HG03469 (cell line): ENCODE measurements around the gene TADA3.
"Not testable (repeated sequence)": the region's sequence is repeated elsewhere in the genome, so short reads cannot be mapped to it uniquely, and the experiment has no call there.

Source experiments
- ATAC-seq: cut with Tn5 transposase; IDR thresholded peaks from one replicate; pipeline ENCODE4 v1.9.1; 2021; ENCODE audit warnings: mild to moderate bottlenecking, moderate library complexity, moderate number of reproducible peaks; ENCODE audit not compliant: unreplicated experiment

The TADA3 gene

GRCh38 chr3:9785602-9786001, 6.7 kb downstream of the TADA3 start:
- no peak for ATAC-seq

GRCh38 chr3:9784965-9785364, 7.3 kb downstream of the TADA3 start:
- ATAC-seq: no peak

DNA sequence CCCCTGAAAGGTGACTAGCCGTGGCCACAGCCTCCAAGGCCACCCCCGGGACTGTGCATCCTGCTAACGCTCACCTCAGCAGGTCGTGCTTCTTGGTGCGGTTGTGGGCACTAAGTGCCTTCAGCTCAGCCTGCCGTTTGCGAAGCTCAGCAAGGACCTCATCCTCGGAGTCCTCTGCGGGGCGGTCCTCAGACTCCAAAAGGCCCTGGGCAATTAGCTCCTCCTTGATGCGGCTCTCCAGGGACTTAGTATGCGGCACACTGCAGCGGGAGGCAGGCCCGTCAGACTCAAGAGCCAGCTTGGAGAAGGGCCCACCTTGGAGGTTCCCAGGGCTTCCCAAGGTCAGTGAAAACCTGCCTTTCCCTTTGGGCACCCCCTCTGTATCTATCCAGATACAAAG, 8.3 kb downstream of the TADA3 start:
- ATAC-seq: no peak

DNA sequence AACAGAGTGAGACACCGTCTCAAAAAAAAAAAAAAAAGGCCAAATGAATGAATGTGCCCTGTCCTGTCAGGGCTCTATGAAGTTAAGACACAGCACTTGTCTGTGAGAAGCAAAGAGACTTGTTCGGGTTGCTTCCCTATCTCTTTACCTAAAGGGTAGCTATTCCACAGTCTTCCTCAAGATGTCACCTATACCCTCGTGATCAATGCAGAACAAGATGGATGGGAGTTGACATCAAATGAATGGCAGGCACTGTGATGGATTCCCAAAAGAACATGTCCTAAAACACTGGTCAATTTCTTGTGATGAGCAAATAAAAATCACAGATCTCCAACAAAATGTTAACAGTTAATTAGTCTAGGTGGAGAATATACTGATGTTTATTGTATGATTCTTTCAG, 9.5 kb downstream of the TADA3 start:
- no peak for ATAC-seq

GRCh38 chr3:9781978-9782603, 10.2 kb downstream of the TADA3 start:
- no peak for ATAC-seq

DNA sequence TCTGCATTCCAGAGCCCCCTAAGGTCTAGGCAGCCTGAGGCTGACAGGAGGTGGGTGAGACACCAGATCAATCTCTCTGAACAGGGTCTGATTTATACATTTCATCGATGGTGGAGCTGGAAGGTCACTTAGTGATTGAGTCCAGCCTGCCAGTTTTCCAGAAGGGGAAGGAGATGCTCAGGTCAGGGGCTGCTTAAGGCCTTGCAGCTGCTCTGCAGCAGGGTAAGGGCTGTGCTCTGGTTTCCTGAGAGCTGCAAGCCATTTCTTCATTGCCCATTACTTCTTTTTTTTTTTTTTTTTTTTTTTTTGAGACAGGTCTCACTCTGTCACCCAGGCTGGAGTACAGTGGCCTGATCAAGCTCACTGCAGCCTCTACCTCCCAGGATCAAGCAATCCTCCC, 10.7 kb downstream of the TADA3 start:
- ATAC-seq: no peak

- ATAC-seq: no peak
These were observed 11.4 kb downstream of the TADA3 start for GRCh38 chr3:9780910-9781309.

DNA sequence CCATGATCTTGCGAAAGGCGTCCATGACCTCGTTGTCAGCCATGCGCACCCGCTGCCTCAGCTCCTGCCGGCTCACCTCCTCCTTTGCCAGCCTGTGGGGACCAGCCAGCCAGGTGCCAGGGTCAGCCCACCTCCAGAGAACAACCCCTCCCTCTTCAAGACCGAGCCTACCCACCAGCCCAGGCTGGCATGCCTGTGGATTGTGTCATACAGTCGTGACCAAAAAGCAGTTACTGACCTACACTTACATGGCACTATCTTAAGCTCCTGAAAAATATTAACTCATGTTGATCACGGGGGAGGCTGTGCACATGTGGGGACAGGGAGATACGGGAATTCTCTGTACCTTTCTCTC, 11.8 kb downstream of the TADA3 start:
- ATAC-seq: no peak

GRCh38 chr3:9779721-9780457, 12.4 kb downstream of the TADA3 start:
- peak; percentile 40 for ATAC-seq

- ATAC-seq: no peak
These were observed 13.1 kb downstream of the TADA3 start for GRCh38 chr3:9779075-9779593.

GRCh38 chr3:9778143-9779074, 13.9 kb downstream of the TADA3 start:
- ATAC-seq: no peak

DNA sequence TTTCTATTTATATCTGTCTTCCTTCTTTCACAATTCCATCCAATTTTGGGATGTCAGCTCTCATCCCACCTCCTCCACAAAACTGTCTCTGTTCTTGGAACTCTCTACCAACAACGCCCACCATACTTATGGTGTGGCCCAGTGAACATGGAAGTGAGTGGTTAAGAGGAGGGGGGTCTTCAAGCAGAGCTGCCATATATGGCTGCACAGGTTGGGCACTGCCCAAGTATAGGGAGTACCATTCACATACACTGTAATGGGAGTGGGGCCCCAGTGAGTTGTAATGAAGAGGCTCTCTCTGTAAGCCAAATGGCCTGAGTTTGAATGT, 14.6 kb downstream of the TADA3 start:
- no peak for ATAC-seq

GRCh38 chr3:9776896-9777693, 15.2 kb downstream of the TADA3 start:
- no peak for ATAC-seq

DNA sequence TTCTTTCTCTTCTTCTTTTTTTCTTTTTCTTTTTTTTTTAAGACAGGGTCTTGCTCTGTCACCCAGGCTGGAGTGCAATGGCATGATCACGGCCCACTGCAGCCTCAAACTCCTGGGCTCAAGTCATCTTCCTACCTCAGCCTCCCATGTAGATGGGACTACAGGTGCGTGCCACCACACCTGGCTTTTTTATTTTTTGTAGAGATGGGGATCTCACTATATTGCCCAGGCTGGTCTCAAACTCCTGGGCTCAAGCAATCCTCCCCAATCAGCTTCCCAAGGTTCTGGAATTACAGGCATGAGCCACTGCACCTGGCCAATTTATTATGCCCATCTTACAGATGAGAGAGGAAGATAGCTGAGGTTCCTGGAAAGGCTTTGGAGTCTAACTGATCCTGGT, 21.3 kb downstream of the TADA3 start:
- not testable (repeated sequence) for ATAC-seq

DNA sequence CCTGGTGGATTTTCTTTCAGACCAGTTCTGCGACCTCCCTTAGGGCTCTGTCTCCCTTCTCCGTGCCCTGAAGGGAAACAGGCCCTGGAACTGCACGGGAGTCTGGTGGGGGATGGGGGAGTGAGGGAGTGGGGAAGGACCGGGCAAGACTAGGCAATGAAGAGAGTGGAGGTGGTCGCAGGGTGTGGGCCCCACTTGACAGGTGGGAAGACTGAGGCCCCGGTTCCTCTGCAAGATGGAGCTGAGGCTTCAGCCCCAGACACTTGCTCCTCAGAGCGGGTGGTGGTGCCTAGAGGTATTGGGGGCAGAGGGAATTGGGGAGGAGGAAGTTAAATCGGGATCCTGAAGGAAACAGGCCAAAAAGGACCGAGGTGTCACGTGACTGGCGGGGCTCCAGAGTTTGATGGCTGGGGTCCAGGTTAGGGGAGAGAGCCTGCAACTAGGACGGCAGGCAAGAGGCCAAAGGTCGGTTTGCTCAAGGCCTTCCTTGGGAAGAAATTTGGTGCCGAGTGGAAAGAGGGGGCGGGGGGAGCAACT, 21.9 kb downstream of the TADA3 start:
- ATAC-seq: no peak

DNA sequence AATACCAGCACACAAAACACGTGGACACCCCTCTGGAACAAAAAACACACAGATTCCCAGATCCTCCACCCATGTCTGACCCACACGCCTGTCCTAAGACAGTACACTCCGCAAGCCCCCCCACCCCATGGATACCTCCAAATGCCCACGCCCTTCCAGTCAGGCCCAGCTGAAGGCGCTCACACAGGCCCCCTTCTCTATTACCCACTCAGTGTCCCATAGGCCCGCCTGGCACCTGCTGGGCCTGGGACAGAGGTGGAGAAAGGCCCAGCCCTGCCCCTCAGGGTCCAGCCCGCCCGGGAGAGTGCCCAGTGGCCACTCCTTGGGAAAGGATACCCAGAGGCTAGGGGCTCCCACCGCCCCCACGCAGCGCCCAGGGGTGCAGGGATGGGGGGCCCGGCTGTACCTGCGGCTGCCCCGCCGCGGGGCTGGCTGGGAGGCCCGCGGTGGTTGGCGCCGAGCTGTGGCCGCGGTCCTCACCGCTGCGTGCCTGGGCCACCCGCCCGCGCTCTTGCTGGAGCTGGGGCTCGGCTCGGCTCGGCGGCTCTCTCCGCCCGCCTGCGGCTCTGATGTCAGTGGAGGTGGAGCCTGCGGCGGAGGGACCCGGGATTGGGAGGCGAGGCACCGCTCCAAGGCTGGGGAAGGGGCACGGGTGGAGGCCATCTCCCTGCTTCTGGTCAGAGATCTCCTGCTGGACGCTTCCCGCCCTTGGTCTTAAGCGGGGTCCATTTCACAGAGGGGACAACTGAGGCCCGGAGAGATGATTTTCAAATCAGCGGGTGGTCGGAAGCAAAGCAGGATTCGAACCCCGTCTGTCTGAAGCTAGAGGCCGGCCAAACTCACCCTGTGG, 22.6 kb downstream of the TADA3 start, which contains the start of gene CAMK1:
Gene CAMK1 (minus strand): TSS at position 522 of the 850 bp plus-strand sequence. CDS start 2,198 bp downstream, outside the sequence.
- ATAC-seq: no peak

- no peak for ATAC-seq
These were observed 23.3 kb downstream of the TADA3 start for GRCh38 chr3:9769012-9769411.

DNA sequence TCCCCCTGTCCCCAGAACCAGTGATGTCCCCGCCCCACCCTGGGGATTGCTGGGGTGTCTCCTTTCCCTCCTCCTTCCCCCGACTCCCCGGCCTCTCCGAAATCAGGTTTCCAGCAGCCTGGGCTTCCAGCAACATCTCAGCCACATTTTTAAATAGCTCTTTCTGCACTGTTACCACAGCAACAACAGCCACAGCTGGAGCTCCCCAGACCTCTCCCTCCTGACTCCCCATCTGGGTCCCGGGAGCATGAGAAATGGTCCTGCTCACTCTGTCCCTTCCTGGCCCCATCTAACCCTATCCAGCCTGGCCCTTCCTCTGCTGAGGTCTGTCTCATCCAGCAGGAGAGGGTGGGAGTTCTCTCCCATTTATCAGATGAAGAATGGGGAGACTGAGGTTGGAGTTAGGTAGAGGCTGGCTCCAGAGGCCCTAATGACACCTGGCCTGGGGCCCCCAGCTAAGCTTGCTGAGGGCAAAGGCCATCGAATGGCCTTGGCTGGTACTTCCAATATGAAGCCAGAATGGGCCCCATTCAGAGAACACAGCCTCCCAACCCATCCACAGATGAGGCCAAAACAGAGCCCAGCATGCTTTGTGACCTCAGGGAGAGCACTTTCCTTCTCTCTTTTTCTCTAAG, 24.0 kb downstream of the TADA3 start:
- no peak for ATAC-seq

DNA sequence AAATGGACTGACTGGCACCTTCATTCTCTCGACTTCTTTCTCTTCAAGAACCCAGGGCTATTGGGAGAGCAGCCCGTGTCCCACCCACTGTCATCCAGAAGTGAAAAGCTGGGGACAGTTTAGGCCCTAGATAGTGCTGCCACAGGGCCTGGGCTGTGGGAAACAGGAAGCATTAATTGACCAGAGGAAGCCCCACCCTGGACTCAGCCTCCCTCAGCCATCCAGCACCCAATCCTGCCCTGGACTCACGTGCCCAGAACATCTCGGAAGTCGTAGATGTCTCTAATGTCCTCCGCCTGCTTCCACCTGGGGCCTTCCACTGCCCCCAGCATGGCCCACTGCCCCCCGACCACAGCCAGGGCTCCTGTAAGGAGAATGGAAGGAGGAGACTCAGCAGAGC, 24.9 kb downstream of the TADA3 start:
- no peak for ATAC-seq
